ENCODE results near the gene NYNRIN. TPM values are rescaled to one million over a fixed set of nuclear protein-coding genes. Genes with fewer than 3 reads are reported as not detected.
"Not testable (repeated sequence)": the region's sequence is repeated elsewhere in the genome, so short reads cannot be mapped to it uniquely, and the experiment has no call there.

NYNRIN gene
- total RNA-seq, 1 donor from 2014 or later: 6.0 TPM

DNA sequence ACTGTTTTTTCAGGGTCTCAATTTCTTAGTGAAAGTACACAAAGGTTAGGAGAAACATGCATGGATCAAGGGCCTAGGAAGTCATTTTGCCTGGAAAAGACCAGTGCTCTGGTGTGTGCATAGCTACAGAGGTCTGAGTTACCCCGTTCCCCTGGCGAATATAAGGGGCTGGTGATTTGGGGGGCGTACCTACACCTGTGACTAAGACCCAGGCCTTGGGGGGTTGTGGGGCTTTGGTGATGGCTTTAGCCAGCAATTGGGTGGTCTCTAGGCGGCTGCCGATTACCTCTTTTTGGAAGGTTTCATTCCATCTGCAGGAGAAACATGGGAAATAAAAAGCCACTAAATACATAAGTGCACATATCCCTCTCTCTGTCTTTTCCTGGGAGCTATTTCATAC is 42.7 kb downstream of the NYNRIN start:
- DNase-seq (ENCODE audit: low read depth): no peak
- H3K27me3 ChIP-seq (ENCODE audit: control insufficient read depth, insufficient read depth, low read length): no peaks in the 10 kb centered on the region
- H3K36me3 ChIP-seq (ENCODE audit: control insufficient read depth, insufficient read depth, low read length): peaks cover 2% of the 10 kb centered on the region
- H3K4me3 ChIP-seq (ENCODE audit: low read depth, low read length): peak overlapping the region; percentile 82
- TF ChIP-seq, protein P1, sequence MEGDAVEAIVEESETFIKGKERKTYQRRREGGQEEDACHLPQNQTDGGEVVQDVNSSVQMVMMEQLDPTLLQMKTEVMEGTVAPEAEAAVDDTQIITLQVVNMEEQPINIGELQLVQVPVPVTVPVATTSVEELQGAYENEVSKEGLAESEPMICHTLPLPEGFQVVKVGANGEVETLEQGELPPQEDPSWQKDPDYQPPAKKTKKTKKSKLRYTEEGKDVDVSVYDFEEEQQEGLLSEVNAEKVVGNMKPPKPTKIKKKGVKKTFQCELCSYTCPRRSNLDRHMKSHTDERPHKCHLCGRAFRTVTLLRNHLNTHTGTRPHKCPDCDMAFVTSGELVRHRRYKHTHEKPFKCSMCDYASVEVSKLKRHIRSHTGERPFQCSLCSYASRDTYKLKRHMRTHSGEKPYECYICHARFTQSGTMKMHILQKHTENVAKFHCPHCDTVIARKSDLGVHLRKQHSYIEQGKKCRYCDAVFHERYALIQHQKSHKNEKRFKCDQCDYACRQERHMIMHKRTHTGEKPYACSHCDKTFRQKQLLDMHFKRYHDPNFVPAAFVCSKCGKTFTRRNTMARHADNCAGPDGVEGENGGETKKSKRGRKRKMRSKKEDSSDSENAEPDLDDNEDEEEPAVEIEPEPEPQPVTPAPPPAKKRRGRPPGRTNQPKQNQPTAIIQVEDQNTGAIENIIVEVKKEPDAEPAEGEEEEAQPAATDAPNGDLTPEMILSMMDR (IDR thresholded peaks at IDR 0.05; ENCODE audit: insufficient read depth, low read length, poor library complexity, severe bottlenecking): no peak

DNA sequence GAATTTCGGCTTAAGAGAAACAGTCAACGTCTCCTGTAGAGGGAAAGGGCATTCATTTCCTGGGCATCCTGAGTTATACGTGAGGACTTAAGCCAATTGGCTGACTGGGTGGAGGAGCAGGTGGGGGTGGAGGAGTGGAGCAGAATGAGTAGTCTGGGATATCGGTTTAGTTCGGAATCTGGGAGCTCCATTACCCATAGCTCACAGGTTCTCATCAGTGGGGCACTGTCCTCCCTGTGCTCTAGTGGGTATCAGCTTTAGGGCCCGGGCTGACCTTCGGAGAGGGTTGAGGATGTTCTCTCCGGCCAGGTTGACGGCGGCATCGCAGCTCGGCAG is 43.1 kb downstream of the NYNRIN start:
- no peak for DNase-seq (ENCODE audit: low read depth)
- peaks cover 2% of the 10 kb centered on the region for H3K36me3 ChIP-seq (ENCODE audit: control insufficient read depth, insufficient read depth, low read length)
- H3K27me3 ChIP-seq (ENCODE audit: control insufficient read depth, insufficient read depth, low read length): no peaks in the 10 kb centered on the region
- TF ChIP-seq, protein P1 (IDR thresholded peaks at IDR 0.05; ENCODE audit: insufficient read depth, low read length, poor library complexity, severe bottlenecking): no peak
- peak overlapping the region; percentile 82 for H3K4me3 ChIP-seq (ENCODE audit: low read depth, low read length)

DNA sequence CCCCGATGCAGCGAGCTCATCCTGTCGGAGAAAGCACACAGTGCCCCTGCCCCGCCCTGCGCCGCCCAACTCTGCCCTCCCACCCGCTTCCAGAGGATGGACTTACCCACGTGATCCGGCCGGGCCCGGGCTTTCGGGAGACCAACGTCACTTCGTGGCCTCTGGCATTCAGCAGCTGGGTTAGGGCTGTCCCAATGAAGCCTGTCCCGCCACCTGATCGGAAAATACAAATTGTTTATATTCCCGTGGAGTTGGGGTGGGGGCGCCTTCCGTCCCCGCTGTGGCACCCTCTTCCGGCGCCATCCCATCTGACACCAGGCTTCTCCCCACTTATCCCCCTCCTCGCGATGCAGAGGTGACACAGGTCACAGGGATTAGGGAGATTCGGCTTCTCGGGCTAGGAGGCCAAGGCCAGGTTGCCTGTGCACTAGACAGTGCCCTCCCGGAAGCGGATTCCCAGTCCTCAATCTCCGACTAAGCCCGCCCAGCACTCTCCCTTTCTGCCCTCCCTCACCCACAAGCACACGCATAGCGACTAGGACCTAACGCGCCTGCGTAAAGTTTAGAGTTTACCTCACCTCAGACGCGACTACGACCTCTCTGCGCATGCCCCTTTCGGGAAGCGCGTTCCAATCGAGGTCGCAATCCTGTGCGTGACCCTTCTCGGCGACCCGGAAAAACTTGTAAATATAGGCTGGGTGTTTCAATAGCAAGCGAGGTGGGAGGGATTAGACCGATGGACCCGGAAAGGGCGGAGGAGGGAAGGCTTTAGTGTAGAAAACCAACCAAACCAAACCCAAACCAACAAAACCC is 43.6 kb downstream of the NYNRIN start, which contains the start of gene SDR39U1:
TSS of gene SDR39U1 (minus strand) at position 537 of the 813 bp plus-strand sequence. CDS start at position 530, 7 bp downstream.
- H3K27me3 ChIP-seq (ENCODE audit: control insufficient read depth, insufficient read depth, low read length): no peaks in the 10 kb centered on the region
- H3K36me3 ChIP-seq (ENCODE audit: control insufficient read depth, insufficient read depth, low read length): no peaks in the 10 kb centered on the region
- H3K4me3 ChIP-seq (ENCODE audit: low read depth, low read length): peak within 1 kb of the TSS; percentile 82
- TF ChIP-seq, protein P1 (IDR thresholded peaks at IDR 0.05; ENCODE audit: insufficient read depth, low read length, poor library complexity, severe bottlenecking): no peak
- DNase-seq (ENCODE audit: low read depth): peak; percentile 95

DNA sequence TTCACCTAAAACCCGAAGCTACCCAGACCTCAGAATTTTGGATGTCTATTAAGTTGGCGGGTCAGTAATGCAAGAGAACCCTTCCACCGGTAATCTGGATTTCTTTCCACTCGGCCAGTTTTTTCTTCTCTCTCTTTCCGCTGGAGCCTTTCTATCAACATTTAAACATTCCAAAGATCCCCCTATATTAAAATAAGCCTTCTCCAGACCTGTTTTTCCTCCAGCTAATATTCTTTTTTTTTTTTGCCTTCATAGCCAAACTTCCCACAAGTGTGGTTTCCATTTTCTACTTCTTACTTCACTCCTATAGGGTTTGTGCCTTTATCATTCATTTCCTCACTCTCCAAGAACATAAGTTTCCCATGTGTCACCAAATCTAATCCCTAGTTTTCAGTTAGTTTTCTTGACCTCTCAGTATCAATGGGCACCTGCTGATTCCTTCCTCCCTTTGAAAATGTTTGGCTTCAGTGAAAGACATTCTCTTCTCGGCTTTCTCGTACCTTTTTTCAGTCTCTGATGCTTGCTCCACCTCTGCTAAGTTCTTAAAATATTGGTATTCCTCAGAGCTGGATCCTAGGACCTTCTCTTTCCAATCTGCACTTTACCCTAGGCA is 44.4 kb downstream of the NYNRIN start:
- H3K4me3 ChIP-seq (ENCODE audit: low read depth, low read length): peak overlapping the region; percentile 82
- DNase-seq (ENCODE audit: low read depth): no peak
- TF ChIP-seq, protein P1 (IDR thresholded peaks at IDR 0.05; ENCODE audit: insufficient read depth, low read length, poor library complexity, severe bottlenecking): no peak
- H3K36me3 ChIP-seq (ENCODE audit: control insufficient read depth, insufficient read depth, low read length): no peaks in the 10 kb centered on the region
- H3K27me3 ChIP-seq (ENCODE audit: control insufficient read depth, insufficient read depth, low read length): no peaks in the 10 kb centered on the region

DNA sequence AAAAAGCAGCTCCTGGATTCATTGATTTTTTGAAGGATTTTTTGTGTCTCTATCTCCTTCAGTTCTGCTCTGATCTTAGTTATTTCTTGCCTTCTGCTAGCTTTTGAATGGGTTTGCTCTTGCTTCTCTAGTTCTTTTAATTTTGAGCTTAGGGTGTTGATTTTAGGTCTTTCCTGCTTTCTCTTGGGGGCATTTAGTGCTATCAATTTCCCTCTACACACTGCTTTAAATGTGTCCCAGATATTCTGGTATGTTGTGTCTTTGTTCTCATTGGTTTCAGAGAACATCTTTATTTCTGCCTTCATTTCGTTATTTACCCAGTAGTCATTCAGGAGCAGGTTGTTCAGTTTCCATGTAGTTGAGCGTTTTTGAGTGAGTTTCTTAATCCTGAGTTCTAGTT is 52.0 kb downstream of the NYNRIN start:
- H3K4me3 ChIP-seq (ENCODE audit: low read depth, low read length); H3K36me3 ChIP-seq (ENCODE audit: control insufficient read depth, insufficient read depth, low read length); DNase-seq (ENCODE audit: low read depth); H3K27me3 ChIP-seq (ENCODE audit: control insufficient read depth, insufficient read depth, low read length): not testable (repeated sequence)

DNA sequence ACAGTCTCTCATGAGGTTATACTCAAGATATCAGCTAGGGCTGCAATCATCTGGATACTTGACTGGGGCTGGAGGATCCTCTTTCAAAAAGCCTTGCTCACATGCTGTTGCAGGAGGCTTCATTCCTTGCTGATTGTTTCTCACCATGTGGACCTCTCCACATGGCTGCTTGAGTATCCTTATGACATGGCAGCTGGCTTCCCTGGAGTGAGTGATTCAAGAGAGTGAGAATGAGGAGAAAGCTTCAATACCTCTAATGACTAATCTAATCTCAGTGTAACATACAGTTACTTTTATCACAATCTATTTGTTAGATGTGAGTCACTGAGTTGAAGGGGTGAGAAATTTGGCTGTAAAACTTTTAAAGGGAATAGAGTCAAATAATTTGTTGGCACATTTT is 58.2 kb downstream of the NYNRIN start:
- DNase-seq (ENCODE audit: low read depth): no peak
- Histone ChIP-seq H3K4me3 (ENCODE audit: low read depth, low read length) (no peak overlapping the region), H3K27me3 (ENCODE audit: control insufficient read depth, insufficient read depth, low read length) (no peaks in the 10 kb centered on the region), H3K36me3 (ENCODE audit: control insufficient read depth, insufficient read depth, low read length) (no peaks in the 10 kb centered on the region)
- TF ChIP-seq, protein P1 (IDR thresholded peaks at IDR 0.05; ENCODE audit: insufficient read depth, low read length, poor library complexity, severe bottlenecking): no peak

Data from kidney epithelial cell (primary cell).